Activated CD8-positive, alpha-beta memory T cell treated with anti-CD3 and anti-CD28 coated beads, Interleukin-2, amount 50 U/mL, for 4 hours (primary cell): ENCODE data around the gene DIS3L2.
"Not testable (repeated sequence)": the region's sequence is repeated elsewhere in the genome, so short reads cannot be mapped to it uniquely, and the experiment has no call there.

Experiments
- DNase-seq: peaks from one replicate; pipeline ENCODE4 v3.0.0-alpha.2; 2020

DIS3L2 gene

GRCh38 chr2:232381204-232382031 lies 419.9 kb downstream of the DIS3L2 start:
- DNase-seq: not testable (repeated sequence)

- no peak for DNase-seq
Observed at GRCh38 chr2:232382331-232383225, 421.1 kb downstream of the DIS3L2 start.

- no peak for DNase-seq
Observed at GRCh38 chr2:232384466-232384865, 423.0 kb downstream of the DIS3L2 start.

GRCh38 chr2:232385058-232385457 lies 423.5 kb downstream of the DIS3L2 start:
- not testable (repeated sequence) for DNase-seq

GRCh38 chr2:232385660-232386489 lies 424.4 kb downstream of the DIS3L2 start:
- DNase-seq: no peak

- DNase-seq: no peak
Observed at GRCh38 chr2:232386490-232386739, 424.9 kb downstream of the DIS3L2 start.
